ENCODE measurements around the gene CCDC86. TPM values are rescaled to one million over a fixed set of nuclear protein-coding genes. Genes with fewer than 3 reads are reported as not detected.
"Not testable (repeated sequence)": the region's sequence is repeated elsewhere in the genome, so short reads cannot be mapped to it uniquely, and the experiment has no call there.

Gene CCDC86
- total RNA-seq, 3 donors from 2014 or later: 8.8 to 14.9 (median 14.7) TPM

DNA sequence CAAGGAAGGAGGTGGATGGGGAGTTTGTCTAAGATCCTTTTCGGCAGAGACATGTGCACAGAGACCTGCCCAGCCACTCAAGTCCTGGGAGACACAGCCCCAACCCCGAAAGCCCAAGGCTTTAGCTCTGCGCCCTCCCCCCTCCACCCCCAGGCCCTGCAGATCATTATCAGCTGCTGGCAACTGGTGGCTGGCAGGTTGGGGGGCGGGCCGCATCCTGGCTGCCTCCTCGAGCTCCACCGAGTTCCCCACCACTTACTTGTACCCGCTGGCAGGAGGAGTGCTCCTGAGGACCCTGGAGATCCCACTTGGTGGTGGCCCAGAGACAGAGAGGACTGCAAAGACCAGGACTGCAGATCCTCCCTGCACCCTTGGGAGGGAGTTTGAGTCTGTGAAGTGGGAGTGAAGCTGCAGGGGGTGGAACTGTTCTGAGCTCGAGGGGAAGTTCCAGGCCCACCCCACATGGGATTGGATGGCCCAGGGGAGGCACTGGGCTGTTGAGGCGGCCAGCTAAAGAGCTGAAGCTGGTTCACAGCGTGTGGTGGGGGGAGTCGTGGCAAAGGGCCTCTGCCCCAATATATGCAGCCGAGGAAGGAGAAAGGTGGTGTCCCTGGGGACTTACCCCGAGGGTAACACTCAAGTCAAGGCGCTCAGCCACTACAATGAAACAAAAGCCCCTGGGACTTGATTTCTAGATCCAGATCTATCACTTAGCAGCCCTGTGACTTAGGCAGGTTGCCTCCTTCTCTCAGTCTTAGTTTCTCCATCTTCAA lies 19.9 kb upstream of the CCDC86 start:
- H3K9me3 ChIP-seq: peaks cover 4% of the 10 kb centered on the region
- no peak for DNase-seq
- no peaks in the 10 kb centered on the region for H3K36me3 ChIP-seq (ENCODE audit: low read depth)
- TF ChIP-seq, protein P1, sequence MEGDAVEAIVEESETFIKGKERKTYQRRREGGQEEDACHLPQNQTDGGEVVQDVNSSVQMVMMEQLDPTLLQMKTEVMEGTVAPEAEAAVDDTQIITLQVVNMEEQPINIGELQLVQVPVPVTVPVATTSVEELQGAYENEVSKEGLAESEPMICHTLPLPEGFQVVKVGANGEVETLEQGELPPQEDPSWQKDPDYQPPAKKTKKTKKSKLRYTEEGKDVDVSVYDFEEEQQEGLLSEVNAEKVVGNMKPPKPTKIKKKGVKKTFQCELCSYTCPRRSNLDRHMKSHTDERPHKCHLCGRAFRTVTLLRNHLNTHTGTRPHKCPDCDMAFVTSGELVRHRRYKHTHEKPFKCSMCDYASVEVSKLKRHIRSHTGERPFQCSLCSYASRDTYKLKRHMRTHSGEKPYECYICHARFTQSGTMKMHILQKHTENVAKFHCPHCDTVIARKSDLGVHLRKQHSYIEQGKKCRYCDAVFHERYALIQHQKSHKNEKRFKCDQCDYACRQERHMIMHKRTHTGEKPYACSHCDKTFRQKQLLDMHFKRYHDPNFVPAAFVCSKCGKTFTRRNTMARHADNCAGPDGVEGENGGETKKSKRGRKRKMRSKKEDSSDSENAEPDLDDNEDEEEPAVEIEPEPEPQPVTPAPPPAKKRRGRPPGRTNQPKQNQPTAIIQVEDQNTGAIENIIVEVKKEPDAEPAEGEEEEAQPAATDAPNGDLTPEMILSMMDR (IDR thresholded peaks at IDR 0.05): no peak
- no peak overlapping the region for H3K4me3 ChIP-seq
- ATAC-seq: no peak
- intact Hi-C loops (cut with DNase I, micrococcal nuclease): no loop called here
- no peaks in the 10 kb centered on the region for H3K4me1 ChIP-seq (ENCODE audit: low read depth)

DNA sequence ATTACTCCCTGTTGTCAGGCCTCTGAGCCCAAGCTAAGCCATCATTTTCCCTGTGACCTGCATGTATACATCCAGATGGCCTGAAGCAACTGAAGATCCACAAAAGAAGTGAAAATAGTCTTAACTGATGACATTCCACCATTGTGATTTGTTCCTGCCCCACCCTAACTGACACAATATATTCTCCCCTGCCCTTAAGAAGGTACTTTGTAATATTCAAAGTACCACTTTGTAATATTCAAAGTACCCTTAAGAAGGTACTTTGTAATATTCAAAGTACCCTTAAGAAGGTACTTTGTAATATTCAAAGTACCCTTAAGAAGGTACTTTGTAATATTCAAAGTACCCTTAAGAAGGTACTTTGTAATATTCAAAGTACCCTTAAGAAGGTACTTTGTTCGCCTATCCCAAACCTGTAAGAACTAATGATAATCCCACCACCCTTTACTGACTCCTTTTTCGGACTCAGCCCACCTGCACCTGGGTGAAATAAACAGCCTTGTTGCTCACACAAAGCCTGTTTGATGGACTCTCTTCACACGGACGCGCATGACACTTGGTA lies 18.1 kb upstream of the CCDC86 start:
- H3K36me3 ChIP-seq (ENCODE audit: low read depth); DNase-seq; ATAC-seq; H3K4me1 ChIP-seq (ENCODE audit: low read depth); H3K9me3 ChIP-seq; H3K4me3 ChIP-seq; intact Hi-C loops (cut with DNase I, micrococcal nuclease): not testable (repeated sequence)

DNA sequence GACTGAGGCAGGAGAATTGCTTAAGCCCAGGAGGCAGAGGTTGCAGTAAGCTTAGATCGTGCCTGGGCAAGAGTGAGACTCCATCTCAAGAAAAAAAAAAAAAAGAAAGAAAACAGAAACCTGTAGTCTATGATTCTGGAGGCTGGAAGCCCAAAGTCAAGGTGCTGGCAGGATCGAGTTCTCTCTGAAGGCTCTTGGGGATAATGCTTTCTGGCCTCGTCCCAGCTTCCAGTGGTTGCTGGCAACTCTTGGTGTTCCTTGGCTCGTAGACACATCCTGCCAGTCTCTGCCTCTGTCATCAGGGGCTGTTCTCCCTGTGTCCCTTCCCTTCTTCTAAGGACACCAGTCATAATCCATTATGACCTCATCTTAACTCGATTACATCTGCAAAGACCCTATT lies 16.8 kb upstream of the CCDC86 start:
- no peak for ATAC-seq
- TF ChIP-seq, protein P1 (IDR thresholded peaks at IDR 0.05): no peak
- DNase-seq: no peak
- H3K4me1 ChIP-seq (ENCODE audit: low read depth): no peaks in the 10 kb centered on the region
- intact Hi-C loops (cut with DNase I, micrococcal nuclease): loop anchor here in 1 of 2 donors (5.0 kb wide), 1 partner anchor 72 kb away; no protein-coding TSS in a partner anchor
- H3K36me3 ChIP-seq (ENCODE audit: low read depth): no peaks in the 10 kb centered on the region
- H3K4me3 ChIP-seq: no peak overlapping the region
- no peaks in the 10 kb centered on the region for H3K9me3 ChIP-seq

DNA sequence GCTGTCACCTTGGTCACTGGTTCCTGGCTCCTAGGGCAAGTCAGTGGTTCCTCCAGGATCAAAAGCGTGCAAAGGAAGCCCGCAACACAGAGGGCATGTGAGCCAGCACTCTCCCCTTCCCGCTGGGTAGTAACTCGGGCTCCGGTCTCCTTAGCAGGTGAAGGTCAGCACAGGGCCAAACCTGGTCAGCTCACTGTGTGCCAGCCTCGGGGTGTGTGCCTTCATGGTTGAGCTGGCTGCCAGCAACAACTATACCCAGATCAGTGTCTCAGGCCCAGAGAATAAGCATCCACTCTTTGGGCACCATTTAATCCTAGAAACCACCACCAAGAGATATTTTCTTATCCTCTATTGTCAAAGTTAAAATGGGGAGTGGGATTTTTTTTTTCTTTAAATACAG lies 16.1 kb upstream of the CCDC86 start:
- DNase-seq (no peak), ATAC-seq (no peak)
- Histone ChIP-seq H3K36me3 (ENCODE audit: low read depth) (no peaks in the 10 kb centered on the region), H3K4me1 (ENCODE audit: low read depth) (no peaks in the 10 kb centered on the region), H3K4me3 (no peak overlapping the region), H3K9me3 (no peaks in the 10 kb centered on the region)
- TF ChIP-seq, protein P1 (IDR thresholded peaks at IDR 0.05): no peak
- intact Hi-C loops (cut with DNase I, micrococcal nuclease): loop anchor here in 1 of 2 donors (5.0 kb wide), 1 partner anchor 72 kb away; no protein-coding TSS in a partner anchor

DNA sequence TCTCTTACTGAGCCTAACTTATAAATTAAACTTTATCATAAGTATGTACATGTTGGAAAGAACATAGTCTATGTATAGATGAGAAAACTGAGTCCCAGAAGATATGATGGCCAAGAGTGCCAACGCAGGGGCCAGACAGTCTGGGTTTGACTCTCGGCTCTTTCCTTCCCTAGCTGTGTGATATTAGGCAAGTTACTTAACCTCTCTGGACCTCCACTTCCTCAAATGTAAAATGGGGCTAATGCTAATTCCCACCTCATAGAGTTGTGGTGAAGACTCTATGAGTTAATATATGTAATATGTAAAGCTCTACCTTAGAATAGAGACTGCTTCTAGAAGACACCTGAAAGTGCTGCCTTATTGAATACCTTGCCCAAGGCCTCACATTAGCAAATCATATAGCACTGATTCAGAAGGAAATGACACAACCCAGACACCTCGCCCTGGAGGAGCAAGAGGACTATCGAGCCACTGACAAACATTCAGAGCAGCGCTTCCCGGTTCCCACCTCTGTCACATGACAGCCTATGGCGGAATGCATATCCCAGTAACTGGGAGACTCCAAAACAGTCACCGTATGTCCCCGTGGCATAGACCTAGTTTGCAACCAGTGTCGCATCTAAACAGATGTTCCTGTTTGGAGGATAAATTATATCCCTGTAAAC lies 11.3 kb upstream of the CCDC86 start:
- H3K36me3 ChIP-seq (ENCODE audit: low read depth): no peaks in the 10 kb centered on the region
- DNase-seq (no peak), ATAC-seq (peak; percentile 51)
- H3K4me1 ChIP-seq (ENCODE audit: low read depth): no peaks in the 10 kb centered on the region
- intact Hi-C loops (cut with DNase I, micrococcal nuclease): loop anchor here (5.0 to 10.0 kb wide), 2 partner anchors 57 to 354 kb away; no protein-coding TSS in a partner anchor
- H3K9me3 ChIP-seq: no peaks in the 10 kb centered on the region
- H3K4me3 ChIP-seq: no peak overlapping the region
- TF ChIP-seq, protein P1 (IDR thresholded peaks at IDR 0.05): no peak

DNA sequence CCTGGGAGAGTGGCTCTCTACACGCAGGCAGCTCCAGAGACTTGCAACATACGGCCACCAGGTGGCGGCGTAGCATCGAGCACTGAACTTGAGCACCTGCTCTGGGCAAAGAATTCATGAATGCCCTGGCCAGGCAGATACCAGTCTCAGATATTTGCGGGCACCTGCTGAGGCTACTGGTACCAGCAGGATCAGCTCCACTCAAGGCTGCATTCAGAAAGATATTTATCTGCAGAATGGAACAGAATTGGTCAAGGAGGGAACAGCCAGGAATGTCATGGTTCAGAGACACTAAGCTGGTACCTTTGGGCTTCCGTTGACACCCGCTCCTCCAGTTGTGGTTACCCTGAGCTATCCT lies 10.8 kb upstream of the CCDC86 start:
- TF ChIP-seq, protein P1 (IDR thresholded peaks at IDR 0.05): peak; percentile 85
- ATAC-seq (peak; percentile 93), DNase-seq (peak; percentile 83 to 94 (median 90))
- H3K4me1 ChIP-seq (ENCODE audit: low read depth): no peaks in the 10 kb centered on the region
- H3K9me3 ChIP-seq: no peaks in the 10 kb centered on the region
- H3K4me3 ChIP-seq: no peak overlapping the region
- no peaks in the 10 kb centered on the region for H3K36me3 ChIP-seq (ENCODE audit: low read depth)
- intact Hi-C loops (cut with DNase I, micrococcal nuclease): loop anchor here (5.0 to 10.0 kb wide), 2 partner anchors 56 to 354 kb away; no protein-coding TSS in a partner anchor
